HCT116 (cell line): Measurements from ENCODE around the gene STAU1.
"Not testable (repeated sequence)": the region's sequence is repeated elsewhere in the genome, so short reads cannot be mapped to it uniquely, and the experiment has no call there.

Experiments used
- CTCF ChIP-seq, 3 experiments: fragments of 200-600 bp in 1 of 3; sonication (generic) in 1 of 3; IDR thresholded peaks in 2 of 3; conservative IDR thresholded peaks in 1 of 3; 2 replicates each; pipeline ENCODE4 v1.5.1; 2012 to 2017; ENCODE audit warnings: low read depth in 2 of 3, low read length in 2 of 3, antibody characterized with exemption in 1 of 3, borderline replicate concordance in 1 of 3, control low read depth in 1 of 3, mild to moderate bottlenecking in 1 of 3, mixed read lengths in 1 of 3, mixed run types in 1 of 3, moderate library complexity in 1 of 3; ENCODE audit not compliant: insufficient read depth in 1 of 3
- MAX ChIP-seq: IDR thresholded peaks from 2 replicates; pipeline ENCODE4 v1.6.1; 2012
- POLR2A ChIP-seq: IDR thresholded peaks from 2 replicates; pipeline ENCODE4 v1.7.0; 2011; ENCODE audit warnings: borderline replicate concordance; ENCODE audit not compliant: insufficient read depth, insufficient read length; ENCODE audit errors: extremely low read depth

DNA sequence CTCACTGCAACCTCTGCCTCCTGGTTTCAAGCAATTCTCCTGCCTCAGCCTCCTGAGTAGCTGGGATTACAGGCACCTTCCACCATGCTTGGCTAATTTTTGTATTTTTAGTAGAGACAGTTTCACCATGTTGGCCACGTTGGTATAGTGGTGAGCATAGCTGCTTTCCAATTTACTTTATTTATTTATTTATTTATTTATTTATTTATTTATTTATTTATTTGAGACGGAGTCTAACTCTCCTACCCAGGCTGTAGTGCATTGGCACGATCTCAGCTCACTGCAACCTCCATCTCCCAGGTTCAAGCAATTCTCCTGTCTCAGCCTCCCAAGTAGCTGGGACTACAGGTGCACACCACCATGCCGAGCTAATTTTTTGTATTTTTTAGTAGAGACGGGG is 87.8 kb downstream of the STAU1 start:
- TF ChIP-seq CTCF (IDR thresholded peaks at IDR 0.05 in 2 of 3, conservative IDR thresholded peaks at IDR 0.05 in 1 of 3; ENCODE audit: borderline replicate concordance in 1 of 3, insufficient read depth in 1 of 3, low read depth in 2 of 3, low read length in 2 of 3); POLR2A; MAX: not testable (repeated sequence)
